A549 (cell line): ENCODE results near the gene PIGS. TPM values are rescaled to one million over a fixed set of nuclear protein-coding genes. Genes with fewer than 3 reads are reported as not detected.

Experiments used
- ATAC-seq, 2 experiments: fragments of 200-7000 bp in 1 of 2; fragments of >200 bp in 1 of 2; cut with Nextera tagmentation in 1 of 2; cut with Tn5 transposase in 1 of 2; 3 replicates each; pipeline versions ENCODE4 v1.8.0 to v1.9.1; 2018 to 2020; ENCODE audit warnings: mild to moderate bottlenecking in 1 of 2, moderate library complexity in 1 of 2
- CTCF ChIA-PET: fragments of 300-600 bp; sonication (Branson Sonifier 250); formaldehyde crosslinking; extraction: SDS; loops from one replicate; lab custom pipeline; 2021; ENCODE audit warnings: antibody characterized with exemption, inconsistent platforms; lab: Yijun Ruan, JAX
- POLR2A ChIA-PET: fragments of 350-600 bp; formaldehyde crosslinking; extraction: SDS; loops from one replicate; lab custom pipeline; 2021; ENCODE audit warnings: antibody characterized with exemption, inconsistent platforms; lab: Yijun Ruan, JAX
- DNase-seq, 2 experiments: peaks; one replicate each; pipeline versions ENCODE4 v3.0.0 to v3.0.0-alpha.2; 2011 to 2016; ENCODE audit warnings: low read depth in 1 of 2, low spot score in 1 of 2
- FAIRE-seq: peaks from 2 replicates; lab custom pipeline; 2011; peaks lifted over from hg19 to GRCh38; lab: Jason Lieb, UNC
- H3K27ac ChIP-seq, 2 experiments: fragments of >200 bp; sonication (Bioruptor Twin); formaldehyde crosslinking; 3 replicates each; pipeline ENCODE4 v1.5.1; 2016 to 2017
- H3K4me1 ChIP-seq: fragments of >200 bp; sonication (Bioruptor Twin); formaldehyde crosslinking; 3 replicates; pipeline ENCODE4 v1.6.1; 2016
- H3K4me2 ChIP-seq: fragments of >200 bp; sonication (Bioruptor Twin); formaldehyde crosslinking; 3 replicates; pipeline ENCODE4 v1.6.1; 2016
- H3K4me3 ChIP-seq: fragments of >200 bp; sonication (Bioruptor Twin); formaldehyde crosslinking; 3 replicates; pipeline ENCODE4 v1.5.1; 2016
- H3K9me3 ChIP-seq: fragments of >200 bp; sonication (Bioruptor Twin); formaldehyde crosslinking; 3 replicates; pipeline ENCODE4 v1.6.1; 2016
- BHLHE40 ChIP-seq: IDR thresholded peaks from 2 replicates; pipeline ENCODE4 v1.6.1; 2012; ENCODE audit warnings: low read depth, low read length, inconsistent platforms
- CBX2 ChIP-seq: fragments of 200-600 bp; sonication (generic); IDR thresholded peaks from 2 replicates; pipeline ENCODE4 v1.6.1; 2016; ENCODE audit warnings: low read depth, mild to moderate bottlenecking, borderline replicate concordance
- CEBPB ChIP-seq, 2 experiments: fragments of >200 bp in 1 of 2; sonication (Bioruptor Twin) in 1 of 2; formaldehyde crosslinking in 1 of 2; IDR thresholded peaks; 2 replicates each; pipeline ENCODE4 v1.6.1; 2012 to 2016
- CHD2 ChIP-seq: fragments of 150-350 bp; IDR thresholded peaks from 2 replicates; pipeline ENCODE4 v1.6.1; 2014; ENCODE audit warnings: low read length; ENCODE audit not compliant: partially characterized antibody
- E2F6 ChIP-seq: IDR thresholded peaks from 2 replicates; pipeline ENCODE4 v1.6.1; 2012; ENCODE audit warnings: low read depth, borderline replicate concordance
- EHF ChIP-seq: fragments of 250-450 bp; sonication (Bioruptor Pico); IDR thresholded peaks from 2 replicates; pipeline ENCODE4 v1.5.0; 2020; ENCODE audit warnings: mild to moderate bottlenecking
- ELK1 ChIP-seq: fragments of 150-350 bp; IDR thresholded peaks from 2 replicates; pipeline ENCODE4 v1.6.1; 2014; ENCODE audit warnings: low read depth, mild to moderate bottlenecking, low read length
- FOSL2 ChIP-seq, 2 experiments: fragments of 450-650 bp in 1 of 2; fragments of >200 bp in 1 of 2; sonication (Bioruptor Twin) in 1 of 2; formaldehyde crosslinking; IDR thresholded peaks; 2 replicates each; pipeline versions ENCODE4 v1.5.0 to v1.6.1; 2016 to 2020; ENCODE audit warnings: mild to moderate bottlenecking in 1 of 2, moderate library complexity in 1 of 2
- FOXS1 ChIP-seq: fragments of 250-450 bp; sonication (Bioruptor Pico); IDR thresholded peaks from 2 replicates; pipeline ENCODE4 v1.5.0; 2020; ENCODE audit warnings: mild to moderate bottlenecking, moderate library complexity
- HES2 ChIP-seq: fragments of >200 bp; sonication (Bioruptor Twin); formaldehyde crosslinking; IDR thresholded peaks from 2 replicates; pipeline ENCODE4 v1.6.1; 2016
- HEYL ChIP-seq: fragments of 250-450 bp; sonication (Bioruptor Pico); IDR thresholded peaks from 2 replicates; pipeline ENCODE4 v1.8.0; 2021; ENCODE audit warnings: mild to moderate bottlenecking, moderate library complexity
- HMGXB4 ChIP-seq: fragments of 250-450 bp; sonication (Bioruptor Pico); IDR thresholded peaks from 2 replicates; pipeline ENCODE4 v1.5.0; 2021; ENCODE audit warnings: mild to moderate bottlenecking, moderate library complexity, borderline replicate concordance
- JUNB ChIP-seq: fragments of >200 bp; sonication (Bioruptor Twin); formaldehyde crosslinking; IDR thresholded peaks from 2 replicates; pipeline ENCODE4 v1.6.1; 2016
- KDM1A ChIP-seq: fragments of 200-600 bp; sonication (generic); IDR thresholded peaks from 2 replicates; pipeline ENCODE4 v1.6.1; 2016; ENCODE audit warnings: low read depth, mild to moderate bottlenecking
- KDM5A ChIP-seq: fragments of 200-600 bp; sonication (generic); IDR thresholded peaks from 2 replicates; pipeline ENCODE4 v1.6.1; 2016; ENCODE audit warnings: antibody characterized with exemption, mild to moderate bottlenecking
- MAFK ChIP-seq: fragments of 450-650 bp; IDR thresholded peaks from 2 replicates; pipeline ENCODE4 v1.6.1; 2014; ENCODE audit not compliant: partially characterized antibody
- RAD21 ChIP-seq, 2 experiments: fragments of >200 bp in 1 of 2; sonication (Bioruptor Twin) in 1 of 2; formaldehyde crosslinking in 1 of 2; IDR thresholded peaks in 1 of 2; conservative IDR thresholded peaks in 1 of 2; 2 replicates in 1 of 2; 3 replicates in 1 of 2; pipeline ENCODE4 v1.6.1; 2012 to 2018; ENCODE audit warnings: inconsistent platforms in 1 of 2
- RCOR1 ChIP-seq: fragments of 150-350 bp; IDR thresholded peaks from 2 replicates; pipeline ENCODE4 v1.6.1; 2014; ENCODE audit warnings: antibody characterized with exemption, low read length, low read depth
- SMC3 ChIP-seq: fragments of >200 bp; sonication (Bioruptor Twin); formaldehyde crosslinking; IDR thresholded peaks from 3 replicates; pipeline ENCODE4 v1.6.1; 2018; ENCODE audit warnings: inconsistent platforms
- SREBF2 ChIP-seq: fragments of 450-650 bp; IDR thresholded peaks from 2 replicates; pipeline ENCODE4 v1.6.1; 2014; ENCODE audit warnings: mild to moderate bottlenecking, moderate library complexity
- TFCP2L1 ChIP-seq: fragments of 250-450 bp; sonication (Bioruptor Pico); IDR thresholded peaks from 2 replicates; pipeline ENCODE4 v1.5.0; 2021; ENCODE audit warnings: mild to moderate bottlenecking
- ZFP36 ChIP-seq: fragments of 450-650 bp; IDR thresholded peaks from 2 replicates; pipeline ENCODE4 v1.6.1; 2014; ENCODE audit warnings: borderline replicate concordance; ENCODE audit not compliant: partially characterized antibody
- WGBS: methylation state at CpG from one replicate; pipeline ENCODE4 v1.1.6; 2017; ENCODE audit errors: missing lambda C conversion rate; 5-methylcytosine and 5-hydroxymethylcytosine counted together
- polyA plus RNA-seq, 4 experiments: library from polyadenylated mRNA; depleted of rRNA in 3 of 4; stranded (reverse); fragments of >200 nt; fragmentation: RNase III in 1 of 4; extraction: RNeasy Plus Mini Kit Qiagen cat#74134 plus additional on column Dnase treatment in 1 of 4; gene quantifications; 2 replicates in 3 of 4; 3 replicates in 1 of 4; pipeline ENCODE4 v1.2.3, GENCODE V29; 2011 to 2017
- TF ChIP-seq, protein P1 (sequence below): fragments of >200 bp; sonication (Bioruptor Twin); formaldehyde crosslinking; IDR thresholded peaks from 3 replicates; pipeline ENCODE4 v1.6.1; 2016
- TF ChIP-seq, protein P2 (sequence below): fragments of 200-600 bp; sonication (generic); IDR thresholded peaks from 2 replicates; pipeline ENCODE4 v1.6.1; 2016; ENCODE audit warnings: antibody characterized with exemption, mild to moderate bottlenecking, moderate library complexity
- TF ChIP-seq, protein P3 (sequence below): fragments of 450-650 bp; IDR thresholded peaks from 2 replicates; pipeline ENCODE4 v1.6.1; 2014; ENCODE audit warnings: antibody characterized with exemption

The PIGS gene
- polyA plus RNA-seq, 2 of the 4 experiments (the other 2 are of a cell fraction): 50.0 to 53.2 TPM

- peaks cover 11% of the 10 kb centered on the region for H3K4me1 ChIP-seq
- no peaks in the 10 kb centered on the region for H3K9me3 ChIP-seq
- peak overlapping the region; percentile 79 to 90 for H3K27ac ChIP-seq
- peak; percentile 2 to 4; a peak in 3 of 6 replicates for ATAC-seq
- TF ChIP-seq E2F6: no peak
- TF ChIP-seq RCOR1: no peak
- no peak for TF ChIP-seq JUNB
- TF ChIP-seq ELK1: no peak
- no peak for TF ChIP-seq MAFK
- peak; percentile 28 for TF ChIP-seq ZFP36
- 41% methylated on average over 10 of the region's 10 CpGs for WGBS
- no peak for DNase-seq
- H3K4me2 ChIP-seq: peak overlapping the region; percentile 91
- H3K4me3 ChIP-seq: peak overlapping the region; percentile 97
- POLR2A ChIA-PET: no interaction called here
- FAIRE-seq: no peak
- CTCF ChIA-PET: interaction anchor here (1.0 to 12.8 kb wide), 7 partner anchors 9 to 300 kb away, joined by 3 to 188 read pairs (median 20); no protein-coding TSS in a partner anchor
These were observed 19.7 kb downstream of the PIGS start for GRCh38 chr17:28551421-28552175.

GRCh38 chr17:28550858-28551257 lies 20.5 kb downstream of the PIGS start:
- FAIRE-seq: no peak

More at GRCh38 chr17:28550858-28551257, 20.5 kb downstream of the PIGS start:
- Histone ChIP-seq H3K4me3 (no peak overlapping the region), H3K4me2 (no peak overlapping the region; the same call in 2 of the 3 replicates), H3K4me1 (peaks cover 11% of the 10 kb centered on the region), H3K9me3 (no peaks in the 10 kb centered on the region), H3K27ac (no peak overlapping the region)
- TF ChIP-seq TFCP2L1: no peak
- TF ChIP-seq HMGXB4 (CRISPR knock-in tag): no peak
- no peak for TF ChIP-seq HES2
- TF ChIP-seq HEYL (CRISPR knock-in tag): no peak
- TF ChIP-seq SMC3: no peak
- TF ChIP-seq BHLHE40: no peak
- no peak for TF ChIP-seq FOSL2 (IDR thresholded peaks at IDR 0.05)
- TF ChIP-seq FOSL2 (CRISPR knock-in tag; IDR thresholded peaks at IDR 0.05): no peak
- no peak for TF ChIP-seq CEBPB (IDR thresholded peaks at IDR 0.05)
- TF ChIP-seq RCOR1: no peak
- no peak for TF ChIP-seq EHF (CRISPR knock-in tag)
- no peak for TF ChIP-seq KDM5A
- no peak for TF ChIP-seq RAD21 (conservative IDR thresholded peaks at IDR 0.05 in 1 of 2, IDR thresholded peaks at IDR 0.05 in 1 of 2)
- TF ChIP-seq, protein P1, sequence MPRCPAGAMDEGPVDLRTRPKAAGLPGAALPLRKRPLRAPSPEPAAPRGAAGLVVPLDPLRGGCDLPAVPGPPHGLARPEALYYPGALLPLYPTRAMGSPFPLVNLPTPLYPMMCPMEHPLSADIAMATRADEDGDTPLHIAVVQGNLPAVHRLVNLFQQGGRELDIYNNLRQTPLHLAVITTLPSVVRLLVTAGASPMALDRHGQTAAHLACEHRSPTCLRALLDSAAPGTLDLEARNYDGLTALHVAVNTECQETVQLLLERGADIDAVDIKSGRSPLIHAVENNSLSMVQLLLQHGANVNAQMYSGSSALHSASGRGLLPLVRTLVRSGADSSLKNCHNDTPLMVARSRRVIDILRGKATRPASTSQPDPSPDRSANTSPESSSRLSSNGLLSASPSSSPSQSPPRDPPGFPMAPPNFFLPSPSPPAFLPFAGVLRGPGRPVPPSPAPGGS: no peak
- no peak for TF ChIP-seq SREBF2
- TF ChIP-seq, protein P2, sequence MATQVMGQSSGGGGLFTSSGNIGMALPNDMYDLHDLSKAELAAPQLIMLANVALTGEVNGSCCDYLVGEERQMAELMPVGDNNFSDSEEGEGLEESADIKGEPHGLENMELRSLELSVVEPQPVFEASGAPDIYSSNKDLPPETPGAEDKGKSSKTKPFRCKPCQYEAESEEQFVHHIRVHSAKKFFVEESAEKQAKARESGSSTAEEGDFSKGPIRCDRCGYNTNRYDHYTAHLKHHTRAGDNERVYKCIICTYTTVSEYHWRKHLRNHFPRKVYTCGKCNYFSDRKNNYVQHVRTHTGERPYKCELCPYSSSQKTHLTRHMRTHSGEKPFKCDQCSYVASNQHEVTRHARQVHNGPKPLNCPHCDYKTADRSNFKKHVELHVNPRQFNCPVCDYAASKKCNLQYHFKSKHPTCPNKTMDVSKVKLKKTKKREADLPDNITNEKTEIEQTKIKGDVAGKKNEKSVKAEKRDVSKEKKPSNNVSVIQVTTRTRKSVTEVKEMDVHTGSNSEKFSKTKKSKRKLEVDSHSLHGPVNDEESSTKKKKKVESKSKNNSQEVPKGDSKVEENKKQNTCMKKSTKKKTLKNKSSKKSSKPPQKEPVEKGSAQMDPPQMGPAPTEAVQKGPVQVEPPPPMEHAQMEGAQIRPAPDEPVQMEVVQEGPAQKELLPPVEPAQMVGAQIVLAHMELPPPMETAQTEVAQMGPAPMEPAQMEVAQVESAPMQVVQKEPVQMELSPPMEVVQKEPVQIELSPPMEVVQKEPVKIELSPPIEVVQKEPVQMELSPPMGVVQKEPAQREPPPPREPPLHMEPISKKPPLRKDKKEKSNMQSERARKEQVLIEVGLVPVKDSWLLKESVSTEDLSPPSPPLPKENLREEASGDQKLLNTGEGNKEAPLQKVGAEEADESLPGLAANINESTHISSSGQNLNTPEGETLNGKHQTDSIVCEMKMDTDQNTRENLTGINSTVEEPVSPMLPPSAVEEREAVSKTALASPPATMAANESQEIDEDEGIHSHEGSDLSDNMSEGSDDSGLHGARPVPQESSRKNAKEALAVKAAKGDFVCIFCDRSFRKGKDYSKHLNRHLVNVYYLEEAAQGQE: no peak
- no peak for TF ChIP-seq KDM1A
- no peak for TF ChIP-seq CHD2
- no peak for TF ChIP-seq FOXS1
- TF ChIP-seq, protein P3, sequence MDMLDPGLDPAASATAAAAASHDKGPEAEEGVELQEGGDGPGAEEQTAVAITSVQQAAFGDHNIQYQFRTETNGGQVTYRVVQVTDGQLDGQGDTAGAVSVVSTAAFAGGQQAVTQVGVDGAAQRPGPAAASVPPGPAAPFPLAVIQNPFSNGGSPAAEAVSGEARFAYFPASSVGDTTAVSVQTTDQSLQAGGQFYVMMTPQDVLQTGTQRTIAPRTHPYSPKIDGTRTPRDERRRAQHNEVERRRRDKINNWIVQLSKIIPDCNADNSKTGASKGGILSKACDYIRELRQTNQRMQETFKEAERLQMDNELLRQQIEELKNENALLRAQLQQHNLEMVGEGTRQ: no peak
- no peak for TF ChIP-seq CBX2
- ATAC-seq: no peak
- 91% methylated on average over 1 of the region's 1 CpG for WGBS
- DNase-seq: no peak
- ChIA-PET POLR2A (no interaction called here), CTCF (interaction anchor here (1.0 to 12.8 kb wide), 8 partner anchors 8 to 300 kb away, joined by 3 to 188 read pairs (median 12); no protein-coding TSS in a partner anchor)
